ENCODE results near the gene TRMT1. TPM values are rescaled to one million over a fixed set of nuclear protein-coding genes. Genes with fewer than 3 reads are reported as not detected.

The TRMT1 gene
- total and polyA plus RNA-seq, 2 of the 8 experiments (the other 6 are each of a cell fraction or from before 2014, with no cell fraction given), result 77.4 to 99.3 TPM

DNA sequence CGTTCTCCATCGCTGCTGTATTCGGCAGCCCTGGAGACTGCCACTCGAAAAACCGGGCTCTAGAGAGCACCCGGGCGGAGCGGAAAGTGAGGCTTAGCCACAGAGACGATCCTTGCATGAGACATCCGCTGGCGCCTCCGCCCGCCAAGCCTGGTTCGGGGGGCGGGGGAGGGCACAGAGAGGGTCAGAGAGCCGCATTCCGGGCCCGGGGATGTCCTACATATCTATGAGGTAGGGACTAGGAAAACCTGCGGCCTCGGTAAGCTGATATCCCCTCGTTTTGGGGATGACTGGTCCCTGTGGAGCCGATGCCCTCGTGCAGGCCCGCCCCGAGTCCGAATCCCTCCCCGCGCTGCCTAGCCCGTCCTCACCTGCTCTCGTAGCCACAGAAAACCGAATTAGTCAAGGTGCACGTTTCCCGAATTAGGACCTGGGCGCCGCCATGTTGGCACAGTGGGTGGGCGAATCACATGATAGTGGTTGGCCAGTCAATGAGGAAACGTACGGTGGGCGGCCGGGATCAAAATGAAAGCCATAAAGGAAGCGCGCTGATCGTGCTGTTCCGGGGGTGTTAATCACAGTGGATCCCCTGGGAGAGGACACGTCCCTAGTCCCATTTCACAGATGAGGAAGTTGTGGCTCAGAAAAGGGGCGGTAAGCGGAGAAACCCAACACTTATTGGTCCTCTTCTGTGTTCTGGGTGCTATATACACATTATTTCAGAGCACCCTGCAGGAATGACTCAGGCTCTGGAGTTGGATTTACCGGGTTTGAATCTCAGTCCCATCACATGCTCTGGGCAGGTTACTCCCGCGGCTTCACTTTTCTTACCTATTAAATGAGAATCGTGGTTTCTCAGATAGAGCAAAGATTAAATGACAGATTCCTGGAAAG, at the start of gene TRMT1 (continued):
- TF ChIP-seq, protein P1, sequence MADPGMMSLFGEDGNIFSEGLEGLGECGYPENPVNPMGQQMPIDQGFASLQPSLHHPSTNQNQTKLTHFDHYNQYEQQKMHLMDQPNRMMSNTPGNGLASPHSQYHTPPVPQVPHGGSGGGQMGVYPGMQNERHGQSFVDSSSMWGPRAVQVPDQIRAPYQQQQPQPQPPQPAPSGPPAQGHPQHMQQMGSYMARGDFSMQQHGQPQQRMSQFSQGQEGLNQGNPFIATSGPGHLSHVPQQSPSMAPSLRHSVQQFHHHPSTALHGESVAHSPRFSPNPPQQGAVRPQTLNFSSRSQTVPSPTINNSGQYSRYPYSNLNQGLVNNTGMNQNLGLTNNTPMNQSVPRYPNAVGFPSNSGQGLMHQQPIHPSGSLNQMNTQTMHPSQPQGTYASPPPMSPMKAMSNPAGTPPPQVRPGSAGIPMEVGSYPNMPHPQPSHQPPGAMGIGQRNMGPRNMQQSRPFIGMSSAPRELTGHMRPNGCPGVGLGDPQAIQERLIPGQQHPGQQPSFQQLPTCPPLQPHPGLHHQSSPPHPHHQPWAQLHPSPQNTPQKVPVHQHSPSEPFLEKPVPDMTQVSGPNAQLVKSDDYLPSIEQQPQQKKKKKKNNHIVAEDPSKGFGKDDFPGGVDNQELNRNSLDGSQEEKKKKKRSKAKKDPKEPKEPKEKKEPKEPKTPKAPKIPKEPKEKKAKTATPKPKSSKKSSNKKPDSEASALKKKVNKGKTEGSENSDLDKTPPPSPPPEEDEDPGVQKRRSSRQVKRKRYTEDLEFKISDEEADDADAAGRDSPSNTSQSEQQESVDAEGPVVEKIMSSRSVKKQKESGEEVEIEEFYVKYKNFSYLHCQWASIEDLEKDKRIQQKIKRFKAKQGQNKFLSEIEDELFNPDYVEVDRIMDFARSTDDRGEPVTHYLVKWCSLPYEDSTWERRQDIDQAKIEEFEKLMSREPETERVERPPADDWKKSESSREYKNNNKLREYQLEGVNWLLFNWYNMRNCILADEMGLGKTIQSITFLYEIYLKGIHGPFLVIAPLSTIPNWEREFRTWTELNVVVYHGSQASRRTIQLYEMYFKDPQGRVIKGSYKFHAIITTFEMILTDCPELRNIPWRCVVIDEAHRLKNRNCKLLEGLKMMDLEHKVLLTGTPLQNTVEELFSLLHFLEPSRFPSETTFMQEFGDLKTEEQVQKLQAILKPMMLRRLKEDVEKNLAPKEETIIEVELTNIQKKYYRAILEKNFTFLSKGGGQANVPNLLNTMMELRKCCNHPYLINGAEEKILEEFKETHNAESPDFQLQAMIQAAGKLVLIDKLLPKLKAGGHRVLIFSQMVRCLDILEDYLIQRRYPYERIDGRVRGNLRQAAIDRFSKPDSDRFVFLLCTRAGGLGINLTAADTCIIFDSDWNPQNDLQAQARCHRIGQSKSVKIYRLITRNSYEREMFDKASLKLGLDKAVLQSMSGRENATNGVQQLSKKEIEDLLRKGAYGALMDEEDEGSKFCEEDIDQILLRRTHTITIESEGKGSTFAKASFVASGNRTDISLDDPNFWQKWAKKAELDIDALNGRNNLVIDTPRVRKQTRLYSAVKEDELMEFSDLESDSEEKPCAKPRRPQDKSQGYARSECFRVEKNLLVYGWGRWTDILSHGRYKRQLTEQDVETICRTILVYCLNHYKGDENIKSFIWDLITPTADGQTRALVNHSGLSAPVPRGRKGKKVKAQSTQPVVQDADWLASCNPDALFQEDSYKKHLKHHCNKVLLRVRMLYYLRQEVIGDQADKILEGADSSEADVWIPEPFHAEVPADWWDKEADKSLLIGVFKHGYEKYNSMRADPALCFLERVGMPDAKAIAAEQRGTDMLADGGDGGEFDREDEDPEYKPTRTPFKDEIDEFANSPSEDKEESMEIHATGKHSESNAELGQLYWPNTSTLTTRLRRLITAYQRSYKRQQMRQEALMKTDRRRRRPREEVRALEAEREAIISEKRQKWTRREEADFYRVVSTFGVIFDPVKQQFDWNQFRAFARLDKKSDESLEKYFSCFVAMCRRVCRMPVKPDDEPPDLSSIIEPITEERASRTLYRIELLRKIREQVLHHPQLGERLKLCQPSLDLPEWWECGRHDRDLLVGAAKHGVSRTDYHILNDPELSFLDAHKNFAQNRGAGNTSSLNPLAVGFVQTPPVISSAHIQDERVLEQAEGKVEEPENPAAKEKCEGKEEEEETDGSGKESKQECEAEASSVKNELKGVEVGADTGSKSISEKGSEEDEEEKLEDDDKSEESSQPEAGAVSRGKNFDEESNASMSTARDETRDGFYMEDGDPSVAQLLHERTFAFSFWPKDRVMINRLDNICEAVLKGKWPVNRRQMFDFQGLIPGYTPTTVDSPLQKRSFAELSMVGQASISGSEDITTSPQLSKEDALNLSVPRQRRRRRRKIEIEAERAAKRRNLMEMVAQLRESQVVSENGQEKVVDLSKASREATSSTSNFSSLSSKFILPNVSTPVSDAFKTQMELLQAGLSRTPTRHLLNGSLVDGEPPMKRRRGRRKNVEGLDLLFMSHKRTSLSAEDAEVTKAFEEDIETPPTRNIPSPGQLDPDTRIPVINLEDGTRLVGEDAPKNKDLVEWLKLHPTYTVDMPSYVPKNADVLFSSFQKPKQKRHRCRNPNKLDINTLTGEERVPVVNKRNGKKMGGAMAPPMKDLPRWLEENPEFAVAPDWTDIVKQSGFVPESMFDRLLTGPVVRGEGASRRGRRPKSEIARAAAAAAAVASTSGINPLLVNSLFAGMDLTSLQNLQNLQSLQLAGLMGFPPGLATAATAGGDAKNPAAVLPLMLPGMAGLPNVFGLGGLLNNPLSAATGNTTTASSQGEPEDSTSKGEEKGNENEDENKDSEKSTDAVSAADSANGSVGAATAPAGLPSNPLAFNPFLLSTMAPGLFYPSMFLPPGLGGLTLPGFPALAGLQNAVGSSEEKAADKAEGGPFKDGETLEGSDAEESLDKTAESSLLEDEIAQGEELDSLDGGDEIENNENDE (IDR thresholded peaks at IDR 0.05; ENCODE audit: insufficient replicate concordance, low read length), result no peak

All from H1 (cell line).